ENCODE data around the gene DCAF6.

Gene DCAF6

DNA sequence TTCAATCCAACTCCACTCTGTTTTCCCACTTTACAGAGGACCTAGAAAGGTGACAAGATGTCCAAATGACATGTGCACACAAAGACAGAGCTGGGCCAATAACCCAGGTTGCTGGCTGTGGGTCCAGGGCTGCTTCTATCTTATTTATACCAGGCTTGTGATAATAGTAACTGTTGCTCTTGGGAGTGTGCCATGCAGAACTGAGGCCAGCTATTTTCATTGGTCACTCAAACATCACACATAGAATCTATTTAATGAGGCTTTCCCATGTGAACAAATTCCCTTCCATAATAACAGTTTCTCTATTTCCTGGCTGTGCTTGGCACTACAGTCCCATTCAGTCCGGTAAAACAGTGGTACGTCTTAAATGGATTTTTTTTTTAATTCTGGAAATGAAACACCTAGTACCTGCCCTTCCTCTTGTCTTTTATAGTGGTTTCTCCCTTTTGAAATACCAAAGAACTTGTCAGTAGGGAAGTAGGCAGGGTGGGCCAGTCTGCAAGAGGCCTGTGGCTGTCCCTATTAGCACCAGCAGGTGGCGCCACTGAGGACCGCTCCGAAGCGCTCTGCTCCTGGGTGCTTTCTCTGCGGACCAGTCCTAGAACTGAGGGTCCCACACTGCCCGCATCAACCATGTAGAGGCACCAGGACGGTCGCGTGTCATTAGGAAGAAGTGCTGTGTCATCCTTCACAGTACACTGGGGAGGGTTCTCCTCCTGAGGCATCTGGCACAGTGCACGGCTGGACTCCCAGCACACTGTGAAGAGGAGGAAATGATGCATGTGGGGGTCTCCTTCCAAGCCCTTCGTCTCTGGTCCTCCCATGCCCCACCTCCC is 148.1 kb downstream of the DCAF6 start:
- peak; percentile 48 for DNase-seq (ENCODE audit: low read depth)

DNA sequence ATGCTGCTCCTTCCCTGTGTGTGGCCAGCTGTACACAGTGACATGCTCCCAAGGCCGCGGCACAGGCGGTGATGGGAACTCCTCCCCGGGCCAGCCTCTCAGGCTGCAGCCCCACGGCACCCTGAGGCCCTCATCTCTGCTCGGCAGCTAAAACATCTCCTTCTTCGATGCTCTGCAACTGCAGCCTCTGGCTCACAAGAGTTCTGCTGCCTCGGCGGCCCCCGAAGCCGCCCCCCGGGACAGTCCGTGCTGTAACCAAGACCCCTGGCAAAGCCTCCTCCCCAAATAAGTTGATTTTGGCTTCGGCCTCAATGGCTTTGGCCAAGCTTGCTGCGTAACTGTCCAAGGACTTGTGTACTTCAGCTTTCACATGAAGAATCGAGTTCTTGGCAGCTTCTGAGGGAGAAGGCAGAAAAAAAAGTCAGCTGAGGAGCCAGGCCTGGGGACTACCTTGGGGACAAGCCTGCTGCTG is 149.0 kb downstream of the DCAF6 start:
- DNase-seq (ENCODE audit: low read depth) = no peak

DNA sequence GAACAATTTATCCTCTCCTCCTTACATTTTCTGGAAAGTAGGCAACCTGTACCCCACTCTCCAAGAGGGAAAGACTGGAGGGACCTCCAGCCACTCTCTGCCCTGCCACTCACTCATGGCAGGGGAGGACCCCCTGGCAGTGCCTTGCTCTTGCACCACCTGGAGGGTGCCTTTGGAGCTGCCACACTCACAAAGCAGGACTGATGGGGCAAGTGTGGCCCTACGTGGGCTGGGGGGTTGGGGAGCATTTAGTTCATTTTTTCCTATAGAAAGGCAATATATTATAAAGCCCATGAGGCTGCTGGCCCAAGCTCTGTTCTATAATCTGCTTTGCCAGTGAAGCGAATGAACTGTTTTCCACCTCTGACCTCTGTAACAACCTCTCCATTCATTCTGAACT is 150.0 kb downstream of the DCAF6 start:
- DNase-seq (ENCODE audit: low read depth) = no peak

DNA sequence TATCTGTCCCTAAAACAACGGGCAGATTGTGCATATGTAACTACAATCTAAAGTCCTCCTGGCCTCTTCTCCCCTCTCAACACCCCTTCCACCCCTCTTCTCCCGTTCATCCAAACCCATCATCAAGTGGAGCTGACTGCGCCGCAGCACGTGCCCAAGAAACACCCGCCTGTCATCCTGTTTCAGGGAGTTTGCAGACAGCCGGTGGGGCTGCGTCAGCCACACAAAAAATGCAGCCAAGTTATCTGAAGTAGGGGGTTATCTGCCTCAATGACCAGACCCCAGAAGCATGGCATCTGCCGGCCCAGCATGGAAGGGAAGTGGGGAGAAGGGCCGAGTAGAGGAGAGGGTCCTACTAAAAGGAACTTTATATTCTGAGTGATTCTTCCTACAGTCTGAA is 151.2 kb downstream of the DCAF6 start:
- no peak for DNase-seq (ENCODE audit: low read depth)

DNA sequence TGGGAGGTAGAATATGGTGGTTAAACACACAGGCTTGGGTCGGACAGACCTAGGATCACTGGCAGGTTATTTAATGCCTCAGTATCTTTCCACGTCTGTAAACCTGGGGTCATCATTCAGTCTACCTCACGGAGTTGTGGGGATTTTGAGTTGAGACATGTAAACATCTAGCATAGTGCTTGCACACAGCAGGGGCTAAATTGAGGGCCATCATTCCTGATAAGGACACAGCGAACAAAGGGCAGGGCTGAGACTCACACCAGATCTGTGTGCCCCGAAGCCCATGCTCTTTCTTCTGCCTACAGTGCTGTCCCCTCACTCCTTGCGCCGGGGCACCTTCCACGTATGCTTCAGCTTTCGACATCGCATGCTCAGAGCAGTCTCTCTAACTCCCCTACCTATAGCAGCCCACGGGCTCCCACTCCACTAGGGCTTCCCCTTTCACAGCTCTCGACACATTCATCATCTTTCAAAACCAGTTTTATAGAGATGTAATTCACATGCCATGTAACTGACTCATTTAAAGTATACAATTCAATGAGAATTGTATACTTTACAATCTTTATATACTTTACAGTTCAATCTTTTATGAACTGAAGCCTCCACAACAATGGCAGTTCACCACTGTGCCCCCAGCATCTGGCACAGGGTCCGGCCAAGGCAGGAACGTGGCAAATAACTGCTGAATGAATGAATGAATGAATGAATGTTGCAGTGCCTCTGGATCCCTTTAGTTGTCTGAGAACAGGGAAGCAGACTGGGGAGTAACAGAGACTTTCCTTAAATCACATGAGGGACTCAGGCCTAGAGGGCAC is 152.2 kb downstream of the DCAF6 start:
- DNase-seq (ENCODE audit: low read depth) = no peak

DNA sequence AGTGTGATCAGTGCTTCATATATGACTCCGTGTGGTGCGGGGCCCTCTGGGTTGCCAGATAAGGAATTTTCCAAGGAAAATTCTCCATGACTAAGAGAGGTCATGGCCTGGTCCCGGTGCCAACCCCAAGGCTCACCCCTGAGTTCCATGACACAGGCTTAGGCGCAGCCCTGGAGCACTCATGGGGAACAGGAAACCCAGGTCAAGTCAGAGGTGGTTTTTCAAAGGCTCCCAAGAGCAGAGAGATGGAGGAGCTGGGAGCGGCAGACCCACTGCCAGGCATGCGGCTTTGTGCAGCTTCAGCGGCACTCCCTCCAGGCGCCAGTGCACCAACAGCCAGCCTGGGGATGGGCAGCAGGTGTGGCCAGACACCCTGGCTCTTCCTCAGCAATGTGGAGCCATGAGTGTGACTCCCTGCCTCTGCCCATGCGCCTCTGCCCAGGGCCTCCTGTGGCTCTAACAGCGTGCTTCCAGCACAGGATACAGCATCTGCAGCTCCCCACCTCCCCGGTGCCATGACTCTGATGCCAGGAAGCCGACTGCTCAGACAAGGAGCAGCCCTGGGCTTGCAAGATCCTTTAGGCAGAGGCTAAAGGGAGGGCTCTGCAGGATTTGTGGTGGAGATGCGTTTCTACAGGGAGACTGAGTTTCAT is 153.0 kb downstream of the DCAF6 start:
- no peak for DNase-seq (ENCODE audit: low read depth)

DNA sequence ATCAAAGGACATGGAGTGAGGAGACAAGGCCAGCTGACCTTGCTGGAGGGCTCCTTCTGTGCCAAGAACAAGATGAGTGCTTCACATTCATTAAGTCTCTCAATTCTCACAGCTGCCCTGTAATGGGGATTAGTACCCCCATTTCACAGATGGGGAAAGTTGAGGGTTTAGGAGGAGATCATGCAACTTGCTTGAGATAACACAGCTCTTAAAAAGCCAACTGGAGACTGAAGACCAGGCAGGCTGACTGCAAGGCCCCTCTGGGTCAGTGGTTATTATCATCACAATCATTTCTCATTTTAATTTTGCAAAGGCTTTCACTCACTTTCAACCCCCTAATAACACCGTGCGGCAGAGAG is 153.5 kb downstream of the DCAF6 start:
- no peak for DNase-seq (ENCODE audit: low read depth)

DNA sequence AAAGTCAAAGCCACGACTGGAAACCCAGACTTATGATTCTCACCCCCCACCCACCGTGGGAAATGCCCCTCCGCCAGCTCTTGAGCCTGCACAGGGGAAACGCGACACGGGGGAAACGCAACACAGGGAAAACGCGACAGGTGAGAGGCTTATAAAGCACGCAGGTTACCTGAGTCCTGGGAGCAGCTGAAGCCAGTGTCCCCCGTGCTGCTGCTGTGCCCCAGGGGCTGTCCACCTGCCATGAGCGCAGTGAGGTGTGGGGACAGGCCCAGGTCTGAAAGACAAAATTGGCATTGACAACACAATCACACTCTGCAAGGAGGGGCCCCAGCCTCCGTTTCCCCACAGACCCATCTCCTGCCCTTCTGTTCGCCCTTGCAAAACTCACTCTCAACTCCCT is 153.9 kb downstream of the DCAF6 start:
- DNase-seq (ENCODE audit: low read depth) = no peak

DNA sequence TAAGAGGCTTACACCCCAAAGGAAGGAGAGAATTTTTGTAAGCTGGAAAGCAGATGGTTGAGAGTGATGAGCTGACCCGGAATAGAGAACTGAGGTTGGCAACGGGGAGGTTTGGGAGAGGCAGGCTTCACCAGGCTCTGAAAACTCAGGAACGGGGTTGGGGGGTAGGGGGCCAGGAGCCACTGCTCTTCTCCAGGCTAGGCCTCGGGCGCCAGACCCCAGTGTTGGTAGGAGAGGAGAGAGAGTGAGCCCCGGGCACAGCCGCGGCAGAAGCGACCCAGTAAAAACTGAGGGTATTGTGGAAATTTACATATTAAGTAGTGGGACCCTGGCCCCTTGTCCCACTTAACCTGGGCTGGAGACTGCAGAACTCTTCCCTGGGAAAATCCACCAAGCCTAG is 154.6 kb downstream of the DCAF6 start:
- no peak for DNase-seq (ENCODE audit: low read depth)

DNA sequence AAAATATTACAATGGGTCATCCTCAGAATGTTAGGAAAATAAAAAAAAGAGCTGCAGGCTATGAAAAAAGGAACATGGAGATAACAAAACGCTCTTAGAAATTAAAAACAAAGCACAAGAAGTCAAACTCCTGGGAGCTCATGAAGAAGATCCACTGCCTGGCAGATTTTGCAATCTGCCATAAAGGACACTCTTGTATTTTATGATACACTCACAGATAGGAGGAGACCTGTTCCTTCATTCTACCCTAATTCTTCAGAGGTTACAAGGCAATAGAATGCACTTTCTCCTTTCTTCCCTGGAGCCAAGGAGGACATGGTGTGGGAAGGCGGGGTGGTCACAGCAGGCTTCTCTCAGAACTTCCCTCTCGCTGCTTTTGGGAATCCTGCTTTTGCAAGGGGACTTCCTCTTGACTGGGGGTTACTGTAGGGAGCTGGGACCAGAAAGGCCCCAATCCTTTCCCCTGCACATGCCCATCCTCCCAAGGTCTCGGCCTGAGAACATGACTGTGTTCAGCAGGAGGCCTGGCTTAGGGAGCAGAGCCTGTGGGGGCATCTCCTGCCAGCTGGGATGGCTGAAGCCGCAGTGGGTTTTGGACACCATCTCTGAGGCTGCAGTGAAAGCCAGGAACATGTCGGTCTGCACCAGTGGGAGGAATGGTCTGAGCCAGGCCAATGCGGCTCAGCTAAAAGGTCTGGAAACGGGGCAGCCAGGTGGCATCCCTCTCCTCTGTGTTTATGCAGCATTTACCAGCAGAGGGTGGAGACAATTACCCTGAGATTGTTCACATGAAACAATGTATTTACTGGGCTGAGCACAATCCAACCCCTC is 155.5 kb downstream of the DCAF6 start:
- no peak for DNase-seq (ENCODE audit: low read depth)

DNA sequence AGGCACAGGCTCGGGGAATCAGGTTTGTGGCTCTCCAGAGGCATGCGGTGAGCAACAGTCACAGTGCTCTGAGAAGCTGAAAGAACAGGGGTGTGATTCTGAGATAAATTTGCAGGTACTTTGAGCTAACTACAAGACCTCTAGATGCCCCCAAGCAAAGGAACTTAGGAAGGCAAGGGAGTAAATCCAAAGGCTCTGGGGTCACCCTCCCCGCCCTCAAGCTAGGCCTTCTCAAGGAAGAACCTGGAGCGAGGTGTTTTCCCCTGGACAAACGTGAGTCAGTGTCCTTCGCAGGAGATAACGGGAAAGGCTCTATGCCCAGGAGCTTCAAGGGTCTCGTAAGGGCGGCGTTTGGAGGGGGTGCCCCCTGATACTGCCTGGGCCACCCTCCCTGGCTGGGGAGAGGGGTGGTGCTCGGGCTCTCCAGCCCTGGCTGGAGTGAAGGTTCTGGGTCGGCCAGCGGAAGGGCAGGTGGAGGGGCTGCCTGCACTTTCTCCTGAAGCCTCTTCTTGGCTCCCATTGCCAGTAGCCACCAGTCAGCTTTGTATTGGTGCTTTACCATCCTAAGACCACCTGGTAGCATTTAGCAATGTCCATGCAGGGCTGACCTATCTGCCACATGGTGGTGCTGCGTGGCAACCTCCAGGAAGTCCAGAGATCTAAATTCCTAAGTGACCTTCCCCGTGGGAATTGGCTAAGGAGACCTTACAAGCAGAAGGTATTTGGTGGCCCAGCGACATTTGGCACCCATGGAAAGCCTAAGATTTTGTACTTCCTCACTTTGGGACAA is 156.3 kb downstream of the DCAF6 start:
- DNase-seq (ENCODE audit: low read depth) = peak; percentile 39

DNA sequence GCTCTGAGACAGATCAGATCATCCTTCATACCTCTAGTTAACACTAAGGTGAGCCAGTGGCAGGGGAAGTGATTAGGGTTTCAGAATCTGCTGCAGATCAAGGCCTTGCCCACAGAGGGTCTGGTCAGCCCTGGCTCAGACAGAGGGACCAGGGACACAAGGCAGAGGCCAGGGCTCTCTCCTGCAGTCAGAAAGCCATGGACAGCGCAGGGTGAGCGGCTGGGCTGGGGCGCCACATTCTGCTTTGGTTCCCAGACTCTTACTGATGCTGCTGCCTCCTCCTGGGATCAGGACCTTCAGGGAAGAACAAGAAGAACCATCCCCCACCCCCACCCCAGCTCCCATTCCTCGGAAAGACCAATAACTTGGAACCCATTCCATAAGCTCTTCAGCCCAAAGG is 157.1 kb downstream of the DCAF6 start:
- no peak for DNase-seq (ENCODE audit: low read depth)

DNA sequence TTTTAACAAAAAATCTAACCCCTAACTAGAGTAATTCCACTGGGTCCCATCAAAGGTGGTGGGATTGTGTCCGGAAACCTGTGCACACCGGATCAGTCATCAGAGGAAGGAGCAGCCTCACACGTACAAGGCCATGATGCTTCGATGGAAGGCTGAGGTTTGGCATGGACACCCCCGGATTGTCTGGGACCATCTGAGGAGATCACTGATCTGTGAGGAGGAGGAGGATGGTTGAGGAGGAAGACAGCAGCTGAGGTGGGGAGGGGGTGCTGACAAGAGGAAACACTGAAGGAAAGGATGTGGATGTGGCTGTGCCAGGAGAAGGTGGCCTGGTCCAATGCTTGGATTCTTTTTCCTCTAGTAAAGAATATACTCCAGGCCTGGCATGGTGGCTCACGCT is 159.0 kb downstream of the DCAF6 start:
- no peak for DNase-seq (ENCODE audit: low read depth)

DNA sequence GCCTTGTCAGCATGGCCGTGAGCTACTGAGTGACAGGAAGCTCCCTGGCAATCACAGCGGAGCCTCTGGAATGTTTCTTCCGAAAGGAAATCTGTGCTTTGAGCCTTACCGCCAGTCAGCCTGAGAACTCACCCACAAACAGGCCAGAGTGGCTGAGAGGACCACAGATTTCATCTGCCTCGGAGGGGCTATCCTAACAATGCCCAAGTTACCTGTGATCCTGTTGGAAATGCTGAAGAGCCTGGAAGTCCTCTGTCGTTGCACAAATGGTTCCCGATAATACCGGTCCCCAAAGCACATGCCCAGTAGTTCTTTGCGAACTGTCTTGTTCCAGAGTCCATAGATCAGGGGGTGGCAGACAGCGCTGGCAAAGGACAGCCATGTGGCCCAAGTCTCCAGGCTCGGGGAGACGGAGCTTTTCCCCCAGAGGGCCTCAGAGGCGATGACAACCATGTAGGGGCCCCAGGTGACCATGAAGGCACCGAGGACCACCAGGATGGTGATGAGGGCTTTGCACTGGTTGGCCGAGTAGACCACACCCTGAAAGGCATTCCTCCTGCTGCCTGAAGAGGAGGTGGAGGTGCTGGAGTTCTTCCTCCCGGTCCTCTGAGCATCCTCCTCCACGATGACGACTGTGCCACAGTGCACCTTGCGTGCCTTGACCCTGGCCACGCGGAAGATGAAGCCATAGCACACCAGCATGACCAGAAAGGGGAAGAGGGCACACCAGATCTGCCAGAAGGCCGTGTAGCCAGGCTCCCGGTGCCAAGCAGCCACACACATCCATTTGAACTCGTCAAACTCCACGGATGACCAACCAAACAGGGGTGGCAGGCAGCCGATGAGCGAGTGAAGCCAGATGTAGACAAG is 160.0 kb downstream of the DCAF6 start:
- no peak for DNase-seq (ENCODE audit: low read depth)

DNA sequence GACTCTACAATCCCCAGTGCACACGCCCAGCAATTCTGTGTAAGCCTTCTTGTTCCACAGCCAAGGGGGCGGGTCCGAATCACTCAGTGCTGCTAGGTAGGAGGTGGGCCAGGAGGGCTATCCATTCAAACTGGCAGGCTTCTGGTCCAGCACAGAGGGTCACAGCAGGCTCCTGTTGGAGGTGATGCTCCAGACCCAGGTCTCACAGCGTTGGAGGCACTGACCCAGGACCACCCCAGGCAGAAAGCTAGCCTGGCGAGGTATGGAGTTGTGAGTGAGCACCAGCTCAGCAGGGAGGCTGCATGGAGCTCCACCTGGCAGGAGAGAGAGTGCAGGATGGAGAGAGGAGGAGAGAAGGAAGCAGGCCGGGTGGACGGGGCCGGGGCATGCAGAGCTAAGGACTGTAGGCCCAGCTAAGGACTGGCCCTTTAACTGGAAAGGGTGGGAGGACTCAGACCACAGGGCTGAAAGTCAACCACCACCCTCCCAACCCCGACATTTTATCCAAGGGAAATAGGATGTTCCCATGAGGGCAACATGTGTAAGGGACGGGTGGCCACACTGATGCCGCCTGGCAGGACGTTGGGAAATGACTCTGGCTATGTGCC is 161.5 kb downstream of the DCAF6 start:
- DNase-seq (ENCODE audit: low read depth) = no peak

DNA sequence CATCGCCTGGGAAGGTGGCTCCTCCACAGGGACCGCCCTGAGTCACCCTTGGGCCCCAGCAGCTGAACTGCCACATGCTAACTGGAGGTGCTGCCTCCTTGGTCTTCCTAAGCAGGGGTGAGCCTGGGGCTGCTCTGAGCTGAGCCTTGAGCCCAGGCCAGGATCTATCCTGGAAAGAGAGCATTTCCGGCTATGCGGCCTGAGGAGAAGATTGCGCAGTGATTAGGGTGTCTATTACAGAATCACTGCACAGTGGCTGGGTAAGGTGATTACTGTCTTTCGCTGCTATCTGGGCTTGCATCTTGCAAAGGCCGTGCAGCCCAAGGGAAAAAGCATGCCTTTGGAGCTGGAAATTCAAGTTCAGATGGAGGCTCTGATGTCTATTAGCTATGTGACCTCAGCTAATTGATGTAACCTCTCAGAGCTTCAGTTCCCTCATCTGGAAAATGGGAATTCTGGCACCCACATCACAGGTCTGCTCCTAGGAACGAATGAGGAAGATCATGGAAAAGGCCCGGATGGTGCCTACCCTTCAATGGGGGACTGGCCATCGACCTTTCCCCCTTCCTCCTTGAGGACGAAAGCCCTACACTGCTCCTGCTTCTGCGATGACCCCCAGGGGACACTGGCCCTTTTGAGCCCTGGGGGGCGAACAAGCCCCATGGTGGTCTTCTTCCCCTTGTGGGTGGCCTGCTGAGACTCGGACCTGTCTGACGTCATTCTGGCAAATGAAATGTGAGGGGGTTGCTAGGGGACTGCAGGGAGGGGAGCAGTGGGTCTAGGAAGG is 162.2 kb downstream of the DCAF6 start:
- no peak for DNase-seq (ENCODE audit: low read depth)

DNA sequence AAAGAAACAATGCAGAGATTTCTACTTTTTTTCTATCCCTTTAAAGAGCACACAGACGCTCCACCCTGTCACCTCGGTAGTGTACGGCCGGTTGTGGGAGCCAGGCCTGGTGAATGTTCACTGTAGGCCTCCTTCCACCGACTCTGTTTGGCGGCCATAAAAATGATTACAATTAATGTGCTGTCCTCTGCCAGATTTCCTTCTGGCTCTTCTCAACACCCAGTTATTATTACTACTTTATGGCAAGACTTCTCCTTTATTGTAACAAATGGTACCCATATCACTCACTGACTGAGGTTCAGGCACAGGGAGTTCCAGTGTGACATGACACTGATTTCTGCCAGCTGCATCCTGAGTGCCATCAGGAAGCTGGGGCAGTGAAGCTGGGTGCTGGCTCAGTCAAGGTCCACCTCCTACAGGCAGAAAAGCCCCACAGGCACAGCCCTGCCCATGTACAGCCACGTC is 162.9 kb downstream of the DCAF6 start:
- no peak for DNase-seq (ENCODE audit: low read depth)

DNA sequence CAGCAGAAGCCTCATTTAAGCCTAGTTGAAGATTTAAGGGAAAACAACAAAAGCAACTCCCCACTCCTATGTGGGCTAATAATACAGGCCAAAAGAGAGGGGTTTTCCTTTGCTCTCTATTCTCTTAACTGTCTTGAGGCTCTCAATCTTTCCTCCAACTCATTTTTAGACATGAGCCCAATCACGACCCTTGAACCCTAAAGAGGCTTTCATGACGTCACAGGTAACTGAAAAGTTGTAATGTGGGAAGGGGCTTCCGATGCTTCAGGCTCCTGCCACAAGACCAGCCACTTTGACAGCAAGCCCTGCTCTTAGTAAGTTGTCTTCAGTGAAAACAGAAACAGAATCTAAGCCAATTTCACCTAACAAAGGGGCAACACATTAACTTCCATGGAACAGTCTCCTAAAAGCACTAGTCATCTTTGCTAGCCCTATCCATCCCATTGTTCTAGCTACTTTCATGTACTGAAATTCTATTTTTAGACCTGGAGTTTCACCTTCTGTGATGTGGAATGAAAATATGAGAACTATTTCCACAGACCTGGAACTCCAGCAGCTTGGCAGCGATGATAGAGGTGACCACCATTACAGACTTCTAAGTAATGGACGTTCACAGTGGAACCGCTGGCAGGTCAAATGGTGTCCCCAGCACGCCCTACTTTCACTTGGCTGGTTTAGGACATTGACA is 164.0 kb downstream of the DCAF6 start:
- DNase-seq (ENCODE audit: low read depth) = no peak

Data from EH (cell line).